Neural progenitor cell (in vitro differentiated cells): Measurements from ENCODE around the gene NFRKB.

Experiments
- EZH2 ChIP-seq: fragments of 200-600 bp; sonication (generic); IDR thresholded peaks from 2 replicates; pipeline ENCODE4 v1.6.1; 2017; ENCODE audit warnings: antibody characterized with exemption, mild to moderate bottlenecking, moderate library complexity
- EZH2phosphoT487 ChIP-seq: fragments of 200-600 bp; sonication (generic); IDR thresholded peaks from 2 replicates; pipeline ENCODE4 v1.6.1; 2017; ENCODE audit warnings: antibody characterized with exemption
- TF ChIP-seq, protein P1 (sequence below): fragments of 200-600 bp; sonication (generic); IDR thresholded peaks from 2 replicates; pipeline ENCODE4 v1.5.1; 2017; ENCODE audit warnings: antibody characterized with exemption, mild to moderate bottlenecking

- TF ChIP-seq, protein P1, sequence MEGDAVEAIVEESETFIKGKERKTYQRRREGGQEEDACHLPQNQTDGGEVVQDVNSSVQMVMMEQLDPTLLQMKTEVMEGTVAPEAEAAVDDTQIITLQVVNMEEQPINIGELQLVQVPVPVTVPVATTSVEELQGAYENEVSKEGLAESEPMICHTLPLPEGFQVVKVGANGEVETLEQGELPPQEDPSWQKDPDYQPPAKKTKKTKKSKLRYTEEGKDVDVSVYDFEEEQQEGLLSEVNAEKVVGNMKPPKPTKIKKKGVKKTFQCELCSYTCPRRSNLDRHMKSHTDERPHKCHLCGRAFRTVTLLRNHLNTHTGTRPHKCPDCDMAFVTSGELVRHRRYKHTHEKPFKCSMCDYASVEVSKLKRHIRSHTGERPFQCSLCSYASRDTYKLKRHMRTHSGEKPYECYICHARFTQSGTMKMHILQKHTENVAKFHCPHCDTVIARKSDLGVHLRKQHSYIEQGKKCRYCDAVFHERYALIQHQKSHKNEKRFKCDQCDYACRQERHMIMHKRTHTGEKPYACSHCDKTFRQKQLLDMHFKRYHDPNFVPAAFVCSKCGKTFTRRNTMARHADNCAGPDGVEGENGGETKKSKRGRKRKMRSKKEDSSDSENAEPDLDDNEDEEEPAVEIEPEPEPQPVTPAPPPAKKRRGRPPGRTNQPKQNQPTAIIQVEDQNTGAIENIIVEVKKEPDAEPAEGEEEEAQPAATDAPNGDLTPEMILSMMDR, result no peak
- TF ChIP-seq EZH2phosphoT487, result no peak
- no peak for TF ChIP-seq EZH2
Measured at GRCh38 chr11:129935723-129936122, 40.3 kb upstream of the NFRKB start.
